ENCODE measurements around the gene TPRKB. TPM values are rescaled to one million over a fixed set of nuclear protein-coding genes. Genes with fewer than 3 reads are reported as not detected.

Gene TPRKB
- 10.1 and 23.4 TPM in 2 replicates for total RNA-seq (2011; cell fraction: chromatin; rRNA removed; ENCODE audit: low replicate concordance)
- 5.8 and 8.3 TPM in 2 replicates for total RNA-seq (2011; cell fraction: nucleolus; rRNA removed)
- total RNA-seq (2011; cell fraction: nucleoplasm; rRNA removed): 12.3 and 13.7 TPM in 2 replicates
- total RNA-seq (2014; rRNA removed) (45.4 and 58.4 TPM in 2 replicates), total RNA-seq (2014; rRNA removed; fragmentation: Illumina TruSeq; extraction: Trizol) (139 and 156 TPM in 2 replicates), total RNA-seq (2015; rRNA removed; fragmentation: Illumina TruSeq; extraction: Trizol) (127 and 144 TPM in 2 replicates), total RNA-seq (2021) (55.5 and 55.6 TPM in 2 replicates), polyA plus RNA-seq (2011; rRNA removed) (50.8 and 109 TPM in 2 replicates), polyA plus RNA-seq (2014; fragmentation: Illumina TruSeq; extraction: Trizol) (110 and 111 TPM in 2 replicates), polyA plus RNA-seq (2014; fragmentation: Nextera tagmentation; extraction: Ambion mirVana) (100 to 1,000 TPM; 193 to 250 TPM), polyA plus RNA-seq (2014; rRNA removed) (112 and 134 TPM in 2 replicates), polyA minus RNA-seq (2011; rRNA and poly(A)+ RNA removed) (24.1 and 29.9 TPM in 2 replicates), Bru-seq, nascent RNA (percentile 90 among the genes with signal in this experiment), BruChase-seq, experiment 1, labeled RNA remaining after a 2-hour chase (percentile 87 among the genes with signal in this experiment), BruChase-seq, experiment 2, labeled RNA remaining after a 6-hour chase (percentile 85 among the genes with signal in this experiment)
- polyA plus RNA-seq (2011; cell fraction: cytosol; rRNA removed): 23.2 and 32.3 TPM in 2 replicates
- polyA plus RNA-seq (2011; cell fraction: nucleus; rRNA removed): 14.6 and 16.6 TPM in 2 replicates
- polyA plus RNA-seq (2012): 93.9 and 153 TPM in 2 replicates
- 4.5 and 14.2 TPM in 2 replicates for polyA minus RNA-seq (2011; cell fraction: cytosol; rRNA and poly(A)+ RNA removed)
- 4.4 and 5.3 TPM in 2 replicates for polyA minus RNA-seq (2011; cell fraction: nucleus; rRNA and poly(A)+ RNA removed)
- long read RNA-seq, experiment 1, transcript TPRKB-201 (5 exons, 748 nt): major isoform, 48 of 153 reads
- long read RNA-seq, experiment 1, transcript TPRKB-202 (6 exons, 819 nt): minor isoform, 16 of 153 reads
- long read RNA-seq, experiment 1, transcript TPRKB-208 (2 exons, 730 nt): minor isoform, 6 of 153 reads
- long read RNA-seq, experiment 1, partial matches to known transcripts: 30 of 153 reads
- long read RNA-seq, experiment 1, other reads (novel, unspliced or antisense): 45 of 153 reads
- long read RNA-seq, experiment 2, transcript TPRKB-208 (2 exons, 730 nt): major isoform, 9 of 43 reads
- long read RNA-seq, experiment 2, partial matches to known transcripts: 24 of 43 reads
- long read RNA-seq, experiment 2, other reads (novel, unspliced or antisense): 4 of 43 reads
- long read RNA-seq, experiment 3, transcript TPRKB-210 (4 exons, 798 nt): minor isoform, 6 of 82 reads
- long read RNA-seq, experiment 3, transcript TPRKB-201 (5 exons, 748 nt): major isoform, 25 of 82 reads
- long read RNA-seq, experiment 3, transcript TPRKB-202 (6 exons, 819 nt): minor isoform, 12 of 82 reads
- long read RNA-seq, experiment 3, partial matches to known transcripts: 17 of 82 reads
- long read RNA-seq, experiment 3, other reads (novel, unspliced or antisense): 20 of 82 reads

DNA sequence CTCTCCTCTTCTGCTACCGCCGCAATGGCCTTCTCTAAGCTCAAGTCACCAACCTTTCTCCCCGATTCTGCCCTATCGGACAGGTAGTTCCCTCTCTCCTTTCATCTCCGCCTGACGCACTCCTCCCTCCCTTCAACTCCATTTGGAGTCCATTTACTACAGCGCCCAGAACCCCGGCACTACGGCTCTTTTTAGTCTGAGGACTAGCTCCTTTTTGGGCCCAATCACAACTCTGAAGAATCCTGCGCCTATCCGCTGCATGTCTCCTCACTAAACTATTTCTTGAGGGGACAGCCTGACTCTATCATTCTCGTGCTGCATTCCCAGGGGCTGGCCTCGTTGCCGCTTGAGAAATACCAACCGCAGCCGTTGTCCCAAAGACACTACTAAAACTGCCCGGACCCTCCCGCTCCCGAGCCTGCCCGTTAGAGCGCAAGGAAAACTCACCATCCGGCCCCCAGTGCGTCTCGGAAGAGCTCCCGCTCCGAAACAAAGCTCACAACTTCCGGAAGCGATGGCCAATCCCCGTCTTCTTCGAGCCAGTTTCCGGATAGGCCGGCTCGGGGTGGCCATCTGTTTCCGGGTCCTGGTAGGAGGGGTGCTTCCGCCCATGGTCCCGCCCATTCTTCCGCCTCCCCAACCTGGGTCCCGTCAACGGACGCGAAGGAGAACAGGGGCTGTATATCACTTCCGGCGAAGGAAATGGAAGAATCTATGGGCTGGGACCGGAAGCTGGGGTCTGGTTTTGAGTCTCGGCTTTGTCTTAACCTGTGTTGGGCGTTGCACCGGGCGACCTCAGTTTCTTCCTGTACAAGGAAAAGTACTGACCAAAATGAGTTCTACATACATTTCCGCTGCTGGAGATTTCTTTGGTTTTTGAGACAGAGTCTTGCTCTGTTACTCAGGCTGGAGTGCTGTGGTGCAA is at the start of gene TPRKB:
TSS of gene TPRKB (minus strand) at position 491 of the 925 bp plus-strand sequence. CDS start 2,776 bp downstream, outside the sequence.
- Histone ChIP-seq H3K4me3 (peak within 1 kb of the TSS; percentile 85), H3K9me1 (ENCODE audit: control insufficient read depth, insufficient read depth, low read length) (no peaks in the 10 kb centered on the region), H3K27me3 (ENCODE audit: control insufficient read depth in 2 of 2, insufficient read depth in 2 of 2, low read length in 2 of 2) (no peaks in the 10 kb centered on the region), H4K20me1 (replicated peaks; ENCODE audit: control insufficient read depth, insufficient read depth, low read length) (no peaks in the 10 kb centered on the region), H3K36me3 (ENCODE audit: control insufficient read depth, insufficient read depth, low read length) (peaks cover 21% of the 10 kb centered on the region; the same call in 2 of the 3 replicates), H3K9me3 (replicated peaks; ENCODE audit: control insufficient read depth, insufficient read depth, low read depth, low read length) (peaks cover 3% of the 10 kb centered on the region), H3K4me2 (ENCODE audit: insufficient read depth, low read length) (peak within 1 kb of the TSS; percentile 99), H2AFZ (ENCODE audit: low read depth, low read length) (peak within 1 kb of the TSS; percentile 95), H3K9ac (ENCODE audit: insufficient read depth in 1 of 2, low read depth in 2 of 2, low read length in 2 of 2) (peak within 1 kb of the TSS; percentile 85 to 89), H3K79me2 (ENCODE audit: control insufficient read depth, insufficient read depth, low read length) (peaks cover 18% of the 10 kb centered on the region), H3K4me1 (replicated peaks in 1 of 2; ENCODE audit: control insufficient read depth in 2 of 2, insufficient read depth in 2 of 2, low read length in 2 of 2) (peaks cover 4 to 5% of the 10 kb centered on the region in 2 experiments; a peak in 4 of 5 replicates), H3K27ac (ENCODE audit: extremely low read depth, low read depth, low read length) (peak within 1 kb of the TSS; percentile 84)
- POLR2A ChIA-PET: interaction anchor here (0.6 to 1.8 kb wide), 17 partner anchors 11 to 510 kb away, joined by 3 to 9 read pairs (median 3); partner anchors contain the start of gene DUSP11
- FAIRE-seq: peak; percentile 92
- intact Hi-C loops (cut with micrococcal nuclease) (loop anchor here (5.0 kb wide), 1 partner anchor 40 kb away; no protein-coding TSS in a partner anchor), in situ Hi-C loops (cut with MboI) (no loop called here)
- CTCF ChIA-PET (ENCODE audit: low intra/inter-chr PET ratio): no interaction called here
- no TSS peak for BruUV-seq (replicated peaks)
- peak; percentile 100 for ATAC-seq
- WGBS (ENCODE audit: insufficient coverage, low coverage, missing lambda C conversion rate): 4% methylated on average over 48 of the region's 49 CpGs
- DNase-seq (ENCODE audit: extremely low read depth in 1 of 4, low spot score in 3 of 4): peak; percentile 98 to 99 (median 98)
- TF ChIP-seq, protein P1, sequence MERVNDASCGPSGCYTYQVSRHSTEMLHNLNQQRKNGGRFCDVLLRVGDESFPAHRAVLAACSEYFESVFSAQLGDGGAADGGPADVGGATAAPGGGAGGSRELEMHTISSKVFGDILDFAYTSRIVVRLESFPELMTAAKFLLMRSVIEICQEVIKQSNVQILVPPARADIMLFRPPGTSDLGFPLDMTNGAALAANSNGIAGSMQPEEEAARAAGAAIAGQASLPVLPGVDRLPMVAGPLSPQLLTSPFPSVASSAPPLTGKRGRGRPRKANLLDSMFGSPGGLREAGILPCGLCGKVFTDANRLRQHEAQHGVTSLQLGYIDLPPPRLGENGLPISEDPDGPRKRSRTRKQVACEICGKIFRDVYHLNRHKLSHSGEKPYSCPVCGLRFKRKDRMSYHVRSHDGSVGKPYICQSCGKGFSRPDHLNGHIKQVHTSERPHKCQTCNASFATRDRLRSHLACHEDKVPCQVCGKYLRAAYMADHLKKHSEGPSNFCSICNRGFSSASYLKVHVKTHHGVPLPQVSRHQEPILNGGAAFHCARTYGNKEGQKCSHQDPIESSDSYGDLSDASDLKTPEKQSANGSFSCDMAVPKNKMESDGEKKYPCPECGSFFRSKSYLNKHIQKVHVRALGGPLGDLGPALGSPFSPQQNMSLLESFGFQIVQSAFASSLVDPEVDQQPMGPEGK (CRISPR knock-in tag; IDR thresholded peaks at IDR 0.05; ENCODE audit: borderline replicate concordance): no peak; the same call in 1 of the 2 replicates
- TF ChIP-seq ZNF699 (CRISPR knock-in tag; IDR thresholded peaks at IDR 0.05; ENCODE audit: insufficient replicate concordance) (no peak), POLR2G (IDR thresholded peaks at IDR 0.05; ENCODE audit: low read depth, low read length) (peak; percentile 95), PHB2 (IDR thresholded peaks at IDR 0.05; ENCODE audit: low read depth) (peak; percentile 42; the same call in 1 of the 2 replicates), FOSL1 (tag; conservative IDR thresholded peaks at IDR 0.05) (peak; percentile 18; the same call in 1 of the 2 replicates)
- TF ChIP-seq, protein P2, sequence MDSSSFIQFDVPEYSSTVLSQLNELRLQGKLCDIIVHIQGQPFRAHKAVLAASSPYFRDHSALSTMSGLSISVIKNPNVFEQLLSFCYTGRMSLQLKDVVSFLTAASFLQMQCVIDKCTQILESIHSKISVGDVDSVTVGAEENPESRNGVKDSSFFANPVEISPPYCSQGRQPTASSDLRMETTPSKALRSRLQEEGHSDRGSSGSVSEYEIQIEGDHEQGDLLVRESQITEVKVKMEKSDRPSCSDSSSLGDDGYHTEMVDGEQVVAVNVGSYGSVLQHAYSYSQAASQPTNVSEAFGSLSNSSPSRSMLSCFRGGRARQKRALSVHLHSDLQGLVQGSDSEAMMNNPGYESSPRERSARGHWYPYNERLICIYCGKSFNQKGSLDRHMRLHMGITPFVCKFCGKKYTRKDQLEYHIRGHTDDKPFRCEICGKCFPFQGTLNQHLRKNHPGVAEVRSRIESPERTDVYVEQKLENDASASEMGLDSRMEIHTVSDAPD (CRISPR knock-in tag; IDR thresholded peaks at IDR 0.05): no peak
- TF ChIP-seq, protein P3, sequence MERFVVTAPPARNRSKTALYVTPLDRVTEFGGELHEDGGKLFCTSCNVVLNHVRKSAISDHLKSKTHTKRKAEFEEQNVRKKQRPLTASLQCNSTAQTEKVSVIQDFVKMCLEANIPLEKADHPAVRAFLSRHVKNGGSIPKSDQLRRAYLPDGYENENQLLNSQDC (CRISPR knock-in tag; IDR thresholded peaks at IDR 0.05): no peak

All from K562 (cell line).